H1 (cell line): ENCODE measurements around the gene RBMS2. TPM values are rescaled to one million over a fixed set of nuclear protein-coding genes. Genes with fewer than 3 reads are reported as not detected.

ENCODE experiments used
- CTCF ChIA-PET: fragments of 300-600 bp; sonication (Branson Sonifier 250); formaldehyde crosslinking; loops from one replicate; lab custom pipeline; 2021; ENCODE audit not compliant: partially characterized antibody; lab: Charles Lee
- POLR2A ChIA-PET: fragments of 300-600 bp; sonication (Branson Sonifier 250); formaldehyde crosslinking; loops from one replicate; lab custom pipeline; 2021; ENCODE audit warnings: inconsistent platforms; ENCODE audit not compliant: partially characterized antibody; lab: Charles Lee
- DNase-seq, 2 experiments: peaks; one replicate each; pipeline versions ENCODE4 v3.0.0 to v3.0.0-alpha.2; 2010 to 2022; ENCODE audit warnings: low spot score in 2 of 2, low read depth in 1 of 2, mixed read lengths in 1 of 2
- FAIRE-seq: peaks from 2 replicates; lab custom pipeline; 2011; peaks lifted over from hg19 to GRCh38; lab: Jason Lieb, UNC
- H2AFZ ChIP-seq: 2 replicates; pipeline ENCODE4 v1.8.1; 2012; ENCODE audit warnings: low read length, inconsistent platforms
- H2AK5ac ChIP-seq: 2 replicates; pipeline ENCODE4 v1.6.1; 2013; ENCODE audit warnings: low read depth, low read length
- H2BK120ac ChIP-seq: replicated peaks from 2 replicates; pipeline ENCODE3; 2013; ENCODE audit warnings: low read depth, low read length, inconsistent platforms
- H2BK12ac ChIP-seq: 2 replicates; pipeline ENCODE4 v1.6.1; 2013; ENCODE audit warnings: low read depth, low read length
- H2BK15ac ChIP-seq: 2 replicates; pipeline ENCODE4 v1.6.1; 2013; ENCODE audit warnings: low read length
- H2BK20ac ChIP-seq: 2 replicates; pipeline ENCODE4 v1.6.1; 2013; ENCODE audit warnings: low read length
- H2BK5ac ChIP-seq: 2 replicates; pipeline ENCODE4 v1.6.1; 2013; ENCODE audit warnings: low read depth, low read length
- H3K14ac ChIP-seq: 2 replicates; pipeline ENCODE4 v1.6.1; 2013; ENCODE audit warnings: inconsistent platforms; ENCODE audit not compliant: insufficient read length
- H3K18ac ChIP-seq: 2 replicates; pipeline ENCODE4 v1.6.1; 2013; ENCODE audit warnings: low read length; ENCODE audit errors: extremely low read depth
- H3K23ac ChIP-seq: 2 replicates; pipeline ENCODE4 v1.6.1; 2013; ENCODE audit warnings: inconsistent platforms; ENCODE audit not compliant: insufficient read length
- H3K23me2 ChIP-seq: 2 replicates; pipeline ENCODE4 v1.6.1; 2013; ENCODE audit warnings: low read depth, low read length
- H3K27ac ChIP-seq: 2 replicates; pipeline ENCODE4 v1.6.1; 2011; ENCODE audit warnings: low read depth, low read length, inconsistent platforms
- H3K27me3 ChIP-seq, 4 experiments: replicated peaks in 1 of 4; 1 replicate in 1 of 4; 2 replicates in 3 of 4; pipeline versions ENCODE4 v1.6.1 to v1.8.1; 2011 to 2013; ENCODE audit warnings: low read length in 3 of 4, mild to moderate bottlenecking in 3 of 4, inconsistent platforms in 2 of 4, mixed read lengths in 2 of 4, moderate library complexity in 1 of 4; ENCODE audit not compliant: control insufficient read depth in 3 of 4, insufficient read depth in 3 of 4; ENCODE audit errors: extremely low read depth in 1 of 4
- H3K36me3 ChIP-seq, 4 experiments: 2 replicates each; pipeline versions ENCODE4 v1.6.1 to v1.8.1; 2011 to 2013; ENCODE audit warnings: mild to moderate bottlenecking in 4 of 4, low read length in 3 of 4, moderate library complexity in 2 of 4, control low read depth in 1 of 4, inconsistent platforms in 1 of 4; ENCODE audit not compliant: insufficient read depth in 4 of 4, control insufficient read depth in 2 of 4
- H3K4ac ChIP-seq: replicated peaks from 2 replicates; pipeline ENCODE3; 2013; ENCODE audit warnings: low read length, low read depth, mixed read lengths, inconsistent platforms; ENCODE audit not compliant: insufficient read length
- H3K4me1 ChIP-seq, 4 experiments: replicated peaks in 1 of 4; 1 replicate in 1 of 4; 2 replicates in 3 of 4; pipeline versions ENCODE4 v1.6.1 to v1.8.1; 2011 to 2013; ENCODE audit warnings: low read length in 3 of 4, inconsistent platforms in 2 of 4, mixed read lengths in 1 of 4; ENCODE audit not compliant: insufficient read depth in 4 of 4, control insufficient read depth in 3 of 4
- H3K4me2 ChIP-seq, 2 experiments: 2 replicates each; pipeline versions ENCODE4 v1.6.1 to v1.8.1; 2011 to 2013; ENCODE audit warnings: low read depth in 2 of 2, low read length in 2 of 2, control low read depth in 1 of 2, inconsistent platforms in 1 of 2, mild to moderate bottlenecking in 1 of 2; ENCODE audit not compliant: insufficient read depth in 1 of 2
- H3K4me3 ChIP-seq, 4 experiments: fragments of 200-600, 300-600 bp in 1 of 4; sonication (generic), shearing (Covaris generic), sonication (Bioruptor Twin) in 1 of 4; 2 replicates each; pipeline versions ENCODE4 v1.5.1 to v1.8.1; 2011 to 2016; ENCODE audit warnings: low read length in 4 of 4, low read depth in 3 of 4, control low read depth in 2 of 4, inconsistent platforms in 2 of 4, mild to moderate bottlenecking in 2 of 4, mixed read lengths in 1 of 4, moderate library complexity in 1 of 4; ENCODE audit not compliant: insufficient read depth in 2 of 4; ENCODE audit errors: extremely low read depth in 1 of 4
- H3K56ac ChIP-seq: replicated peaks from 2 replicates; pipeline ENCODE3; 2013; ENCODE audit warnings: low read depth, mild to moderate bottlenecking, mixed read lengths, low read length, inconsistent platforms; ENCODE audit not compliant: insufficient read length
- H3K79me1 ChIP-seq: 2 replicates; pipeline ENCODE4 v1.6.1; 2013; ENCODE audit warnings: low read depth, low read length, control low read depth
- H3K79me2 ChIP-seq, 2 experiments: 2 replicates each; pipeline versions ENCODE4 v1.6.1 to v1.8.1; 2012 to 2013; ENCODE audit warnings: low read length in 2 of 2, mild to moderate bottlenecking in 2 of 2, inconsistent platforms in 1 of 2; ENCODE audit not compliant: insufficient read depth in 2 of 2, control insufficient read depth in 1 of 2
- H3K9ac ChIP-seq, 4 experiments: replicated peaks in 1 of 4; 1 replicate in 1 of 4; 2 replicates in 3 of 4; pipeline versions ENCODE4 v1.6.1 to v1.8.1; 2011 to 2013; ENCODE audit warnings: low read depth in 3 of 4, low read length in 3 of 4, control low read depth in 2 of 4, mild to moderate bottlenecking in 2 of 4, moderate library complexity in 2 of 4, inconsistent platforms in 1 of 4; ENCODE audit errors: extremely low read depth in 1 of 4
- H3K9me3 ChIP-seq, 2 experiments: 2 replicates each; pipeline versions ENCODE4 v1.6.1 to v1.8.1; 2012 to 2013; ENCODE audit warnings: mild to moderate bottlenecking in 2 of 2, moderate library complexity in 2 of 2, control low read depth in 1 of 2, inconsistent platforms in 1 of 2, low read depth in 1 of 2, low read length in 1 of 2, mixed read lengths in 1 of 2; ENCODE audit not compliant: insufficient read depth in 2 of 2
- H4K20me1 ChIP-seq, 2 experiments: replicated peaks in 1 of 2; 2 replicates each; pipeline versions ENCODE3 to v1.8.1; 2011 to 2013; ENCODE audit warnings: inconsistent platforms in 2 of 2, low read length in 2 of 2, mild to moderate bottlenecking in 1 of 2; ENCODE audit not compliant: insufficient read depth in 2 of 2, control insufficient read depth in 1 of 2
- H4K5ac ChIP-seq: 2 replicates; pipeline ENCODE4 v1.6.1; 2013; ENCODE audit warnings: low read length, low read depth, mixed read lengths, inconsistent platforms; ENCODE audit not compliant: insufficient read length
- H4K8ac ChIP-seq: 2 replicates; pipeline ENCODE4 v1.8.0; 2013; ENCODE audit warnings: mild to moderate bottlenecking, moderate library complexity, low read length, inconsistent platforms; ENCODE audit not compliant: insufficient read depth; ENCODE audit errors: extremely low read depth
- H4K91ac ChIP-seq: replicated peaks from 2 replicates; pipeline ENCODE3; 2013; ENCODE audit warnings: low read length, mixed read lengths, inconsistent platforms; ENCODE audit not compliant: insufficient read length
- ATF3 ChIP-seq: IDR thresholded peaks from 2 replicates; pipeline ENCODE4 v1.6.1; 2011; ENCODE audit warnings: low read depth, mild to moderate bottlenecking, low read length; ENCODE audit not compliant: insufficient read depth
- WGBS, 2 experiments: shearing (Covaris generic) in 1 of 2; methylation state at CpG; one replicate each; pipeline versions ENCODE4 v1.1.6 to v1.1.7; 2013 to 2015; ENCODE audit warnings: low lambda C conversion rate in 2 of 2, mixed read lengths in 2 of 2, inconsistent platforms in 1 of 2, low coverage in 1 of 2, missing lambda C conversion rate in 1 of 2; ENCODE audit not compliant: insufficient replicate concordance in 2 of 2, insufficient coverage in 1 of 2, insufficient read length in 1 of 2; ENCODE audit errors: extremely low coverage in 1 of 2, missing lambda C conversion rate in 1 of 2; 5-methylcytosine and 5-hydroxymethylcytosine counted together
- polyA plus RNA-seq, 7 experiments: library from polyadenylated mRNA; depleted of rRNA in 3 of 7; stranded (reverse) in 5 of 7; unstranded in 2 of 7; fragments of >200 nt in 5 of 7; fragments of 200-250 nt in 2 of 7; gene quantifications; 1 replicate in 5 of 7; 2 replicates in 1 of 7; 4 replicates in 1 of 7; pipeline versions ENCODE4 v1.2.1 to v1.2.3, GENCODE V29; 2011 to 2013; ENCODE audit warnings: missing spikeins in 2 of 7, mixed read lengths in 2 of 7
- total RNA-seq: library from RNA; stranded (reverse); fragmentation: NEBNext Ultra II Directional; extraction: Animal tissue kit (Norgen Biotek cat#: 25700); gene quantifications from 2 replicates; pipeline ENCODE4 v1.2.1, GENCODE V29; 2021

The RBMS2 gene
- total and polyA plus RNA-seq, 2 of the 8 experiments (the other 6 are each of a cell fraction or from before 2014, with no cell fraction given): 9.6 to 31.3 TPM

- Histone ChIP-seq H3K4me3 (no peak overlapping the region), H4K5ac (no peak overlapping the region), H2AK5ac (no peak overlapping the region), H3K27me3 (no peaks in the 10 kb centered on the region), H2BK120ac (no peak overlapping the region), H2BK20ac (no peak overlapping the region), H3K23ac (no peak overlapping the region), H3K79me2 (no peaks in the 10 kb centered on the region), H2BK15ac (no peak overlapping the region), H2AFZ (no peak overlapping the region), H3K4me1 (peaks cover 5 to 13% (median 10%) of the 10 kb centered on the region in 4 experiments; a peak in 6 of 7 replicates), H4K20me1 (peaks cover 0 to 2% of the 10 kb centered on the region in 2 experiments), H3K79me1 (no peaks in the 10 kb centered on the region), H3K9ac (no peak overlapping the region), H4K8ac (no peak overlapping the region), H3K36me3 (peaks cover 0 to 2% (median 0%) of the 10 kb centered on the region in 4 experiments; a peak in 3 of 8 replicates), H3K27ac (no peak overlapping the region), H4K91ac (no peak overlapping the region), H3K4me2 (no peak overlapping the region), H3K56ac (no peak overlapping the region), H3K23me2 (no peaks in the 10 kb centered on the region), H3K4ac (no peak overlapping the region), H2BK12ac (0 out of 2 replicates have a peak overlapping the region, but pooled peaks have one; percentile 10), H3K14ac (no peak overlapping the region), H3K18ac (no peak overlapping the region), H3K9me3 (no peaks in the 10 kb centered on the region), H2BK5ac (no peak overlapping the region)
- DNase-seq (no peak), FAIRE-seq (no peak)
- ChIA-PET POLR2A (interaction anchor here (0.7 to 2.7 kb wide), 5 partner anchors 57 to 596 kb away, joined by 3 to 7 read pairs (median 3); partner anchors contain the start of gene NACA), CTCF (interaction anchor here (0.6 to 15.9 kb wide), 19 partner anchors 11 to 140 kb away, joined by 3 to 279 read pairs (median 4); partner anchors contain the start of gene RBMS2)
- no peak for TF ChIP-seq ATF3
- 88% methylated on average over 1 of the region's 1 CpG; no CpG with 5 or more reads in 1 of the 2 experiments for WGBS, 2 experiments
Observed at GRCh38 chr12:56589783-56590182, 68.2 kb downstream of the RBMS2 start.
